GM11168 (cell line): ENCODE data around the gene RPL37A.

ENCODE experiments used
- in situ Hi-C: fragments of 300-500 bp; cut with MboI; formaldehyde crosslinking; loops from one replicate; pipeline ENCODE4 v1.12.0; 2022; ENCODE audit warnings: low sequenced_read_pairs; ENCODE audit not compliant: unreplicated experiment

The RPL37A gene

GRCh38 chr2:216539791-216540241 lies 41.2 kb downstream of the RPL37A start:
- in situ Hi-C loops, result no loop called here

DNA sequence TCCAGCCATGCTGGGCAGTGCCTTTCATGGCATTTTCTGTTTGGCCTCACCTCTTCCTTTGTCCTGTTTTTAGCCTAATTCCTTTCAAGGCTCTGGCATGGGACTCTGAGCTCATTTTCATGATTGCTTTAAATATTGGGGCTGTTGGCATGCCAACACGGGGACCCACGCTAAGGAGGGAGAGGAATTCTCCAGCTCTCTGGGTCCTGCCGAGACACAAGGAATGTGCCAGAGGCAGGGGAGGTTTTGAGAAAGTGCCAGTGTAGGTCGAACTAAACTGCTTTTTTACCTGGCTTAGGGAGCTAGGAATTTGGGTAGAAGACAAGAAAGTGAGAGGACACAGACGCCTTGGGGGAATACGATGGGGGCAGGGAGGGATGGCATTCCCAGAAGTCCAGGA lies 42.3 kb downstream of the RPL37A start:
- in situ Hi-C loops, result no loop called here

DNA sequence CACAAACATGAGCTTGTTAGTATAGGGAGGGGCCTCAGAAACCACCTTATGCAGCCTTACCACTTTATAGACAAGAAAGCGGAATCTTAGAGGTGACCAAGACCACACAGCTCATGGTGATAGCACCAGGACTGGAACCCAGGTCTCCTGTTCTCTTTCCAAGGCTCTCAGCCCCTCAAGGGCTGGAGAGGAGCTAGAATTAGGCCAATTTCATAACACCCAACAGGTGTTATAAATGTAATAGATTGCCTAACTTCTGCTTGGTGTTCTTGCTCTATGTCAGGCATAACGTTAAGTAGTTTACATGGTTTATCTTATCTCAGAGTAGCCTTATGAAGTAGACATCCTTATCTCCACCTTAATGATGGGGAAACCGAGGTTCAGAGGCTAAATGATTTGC lies 42.9 kb downstream of the RPL37A start:
- in situ Hi-C loops, result no loop called here

- in situ Hi-C loops, result no loop called here
Measured at GRCh38 chr2:216545359-216545758, 46.7 kb downstream of the RPL37A start.

- in situ Hi-C loops, result no loop called here
Measured at GRCh38 chr2:216546241-216546640, 47.6 kb downstream of the RPL37A start.

- in situ Hi-C loops, result no loop called here
Measured at GRCh38 chr2:216546641-216547403, 48.2 kb downstream of the RPL37A start.

- in situ Hi-C loops, result no loop called here
Measured at GRCh38 chr2:216548901-216549331, 50.3 kb downstream of the RPL37A start.

- in situ Hi-C loops, result no loop called here
Measured at GRCh38 chr2:216549926-216550690, 51.5 kb downstream of the RPL37A start.

GRCh38 chr2:216551234-216552068 lies 52.8 kb downstream of the RPL37A start:
- in situ Hi-C loops, result no loop called here

- in situ Hi-C loops, result no loop called here
Measured at GRCh38 chr2:216553093-216553478, 54.4 kb downstream of the RPL37A start.
